Progenitor cell of endocrine pancreas (in vitro differentiated cells): ENCODE results near the gene GDPD2. TPM values are rescaled to one million over a fixed set of nuclear protein-coding genes. Genes with fewer than 3 reads are reported as not detected.

Experiments used
- DNase-seq: peaks from one replicate; pipeline ENCODE4 v3.0.0; 2021; ENCODE audit warnings: low spot score; ENCODE audit not compliant: unreplicated experiment
- H3K27ac Mint-ChIP-seq: 2 replicates; pipeline ENCODE4 v1.8.0; 2021; ENCODE audit warnings: mild to moderate bottlenecking, moderate library complexity, mixed read lengths
- H3K27me3 Mint-ChIP-seq: 2 replicates; pipeline ENCODE4 v1.8.0; 2021; ENCODE audit warnings: mixed read lengths
- H3K36me3 Mint-ChIP-seq: 2 replicates; pipeline ENCODE4 v1.8.0; 2022; ENCODE audit warnings: mixed read lengths; ENCODE audit not compliant: insufficient read depth
- H3K4me1 Mint-ChIP-seq: 2 replicates; pipeline ENCODE4 v1.8.0; 2021; ENCODE audit warnings: low read depth, mixed read lengths
- H3K4me3 Mint-ChIP-seq: 2 replicates; pipeline ENCODE4 v1.8.0; 2021; ENCODE audit warnings: low read depth, mild to moderate bottlenecking, moderate library complexity, mixed read lengths
- H3K9me3 Mint-ChIP-seq: 2 replicates; pipeline ENCODE4 v1.8.0; 2021; ENCODE audit warnings: low read depth, mixed read lengths
- CTCF ChIP-seq: fragments of 200-600 bp; sonication (generic); IDR thresholded peaks from one replicate; pipeline ENCODE4 v1.5.0; 2021; ENCODE audit warnings: antibody characterized with exemption, mild to moderate bottlenecking; ENCODE audit not compliant: unreplicated experiment
- total RNA-seq: library from RNA; stranded (reverse); gene quantifications from 2 replicates; pipeline ENCODE4 v1.2.1, GENCODE V29; 2021

The GDPD2 gene
- total RNA-seq, 1 donor from 2014 or later = 2.3 TPM

DNA sequence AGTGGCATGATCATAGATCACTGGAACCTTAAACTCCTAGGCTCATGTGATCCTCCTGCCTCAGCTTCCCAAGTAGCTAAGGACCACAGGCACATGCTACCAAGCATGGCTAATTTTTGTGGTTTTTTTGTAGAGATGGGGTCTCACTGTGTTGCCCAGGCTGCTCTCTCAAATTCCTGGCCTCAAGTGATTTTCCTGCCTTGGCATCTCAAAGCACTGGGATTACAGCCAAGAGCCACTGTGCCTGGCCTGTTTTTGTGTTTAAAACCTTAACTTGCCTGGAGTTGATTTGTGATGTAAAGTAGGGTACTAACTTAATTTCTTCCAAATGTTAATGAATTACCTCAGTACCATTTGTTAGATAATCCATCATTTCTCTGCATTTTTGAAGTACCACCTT is 43.9 kb downstream of the GDPD2 start:
- no peak overlapping the region for H3K4me3 Mint-ChIP-seq
- peaks cover 18% of the 10 kb centered on the region for H3K9me3 Mint-ChIP-seq
- no peak overlapping the region for H3K27ac Mint-ChIP-seq
- H3K27me3 Mint-ChIP-seq = no peaks in the 10 kb centered on the region
- TF ChIP-seq CTCF = no peak
- DNase-seq = no peak
- peaks cover 20% of the 10 kb centered on the region for H3K36me3 Mint-ChIP-seq
- peaks cover 11% of the 10 kb centered on the region for H3K4me1 Mint-ChIP-seq

- Mint-ChIP-seq H3K9me3 (peaks cover 22% of the 10 kb centered on the region), H3K27ac (no peak overlapping the region), H3K27me3 (no peaks in the 10 kb centered on the region), H3K4me3 (no peak overlapping the region), H3K4me1 (peaks cover 17% of the 10 kb centered on the region), H3K36me3 (peaks cover 24% of the 10 kb centered on the region)
- no peak for TF ChIP-seq CTCF
- no peak for DNase-seq
Measured at GRCh38 chrX:70468709-70469108, 45.6 kb downstream of the GDPD2 start.

DNA sequence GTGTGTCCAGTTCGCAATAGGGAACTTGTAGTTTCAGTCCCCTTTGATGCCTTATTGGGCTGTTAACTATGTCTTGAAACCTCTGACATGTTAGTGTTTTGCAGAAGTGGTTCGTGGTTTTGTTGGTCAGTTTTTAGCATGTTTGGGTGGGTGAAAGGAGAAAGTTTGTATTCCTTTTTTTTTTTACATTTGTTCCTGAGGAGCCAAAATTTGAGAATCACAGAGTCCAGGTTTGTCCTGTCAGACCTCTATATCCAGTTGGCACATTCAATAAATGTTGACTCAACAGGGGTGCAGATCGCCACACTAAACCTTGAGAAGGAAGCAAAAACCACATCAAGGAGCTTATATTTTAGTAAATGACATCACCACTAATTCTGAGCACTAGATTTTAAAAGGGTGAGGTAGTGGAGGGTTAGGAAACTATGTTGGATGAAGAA is 47.8 kb downstream of the GDPD2 start:
- peak overlapping the region; percentile 35 for H3K27ac Mint-ChIP-seq

DNA sequence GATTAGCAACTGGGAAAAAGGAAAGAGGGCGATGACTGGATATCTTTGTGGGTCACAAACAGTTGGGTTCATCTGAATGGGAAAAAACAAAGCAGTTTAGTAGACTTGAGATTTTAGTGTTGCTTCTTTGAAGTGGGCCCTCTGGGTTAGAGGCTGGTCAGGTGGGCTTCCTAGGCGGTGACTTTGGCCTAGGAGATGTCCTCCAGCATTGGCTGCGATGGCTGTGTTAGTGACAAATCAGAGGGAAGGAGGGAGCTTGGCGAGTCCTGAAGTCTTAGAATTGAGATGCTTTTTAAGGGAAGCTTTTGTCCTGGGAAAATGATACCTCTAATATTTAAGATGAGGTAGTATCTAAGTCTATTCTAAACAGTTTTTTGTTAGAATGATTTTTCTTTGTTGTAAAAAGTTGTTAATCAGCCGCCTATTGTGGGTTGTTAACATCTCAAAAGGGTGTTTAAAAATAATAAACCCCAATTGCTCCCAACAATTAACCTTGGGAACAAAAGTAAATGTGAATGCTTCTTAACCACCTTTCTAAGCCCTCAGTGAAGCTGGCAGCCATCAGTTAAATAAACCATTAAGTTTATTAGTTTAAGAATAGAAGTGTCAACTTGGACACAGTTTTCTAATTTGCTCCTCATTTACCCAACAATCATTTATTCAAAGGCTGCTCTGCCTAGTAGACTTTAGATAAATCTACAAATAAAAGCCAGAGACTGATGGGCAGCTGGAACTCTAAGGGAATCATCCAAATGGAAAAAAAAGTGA is 53.2 kb downstream of the GDPD2 start:
- no peak for DNase-seq
- H3K4me1 Mint-ChIP-seq = peaks cover 65% of the 10 kb centered on the region
- H3K27ac Mint-ChIP-seq = peak overlapping the region; percentile 94
- peaks cover 9% of the 10 kb centered on the region for H3K9me3 Mint-ChIP-seq
- no peak overlapping the region for H3K4me3 Mint-ChIP-seq
- peaks cover 8% of the 10 kb centered on the region for H3K36me3 Mint-ChIP-seq
- no peaks in the 10 kb centered on the region for H3K27me3 Mint-ChIP-seq
- no peak for TF ChIP-seq CTCF

More for the DNA sequence above, 47.8 kb downstream of the GDPD2 start:
- Mint-ChIP-seq H3K9me3 (peaks cover 18% of the 10 kb centered on the region), H3K4me3 (no peak overlapping the region), H3K36me3 (peaks cover 19% of the 10 kb centered on the region), H3K27me3 (no peaks in the 10 kb centered on the region), H3K4me1 (peaks cover 22% of the 10 kb centered on the region)
- no peak for DNase-seq
- TF ChIP-seq CTCF = no peak

DNA sequence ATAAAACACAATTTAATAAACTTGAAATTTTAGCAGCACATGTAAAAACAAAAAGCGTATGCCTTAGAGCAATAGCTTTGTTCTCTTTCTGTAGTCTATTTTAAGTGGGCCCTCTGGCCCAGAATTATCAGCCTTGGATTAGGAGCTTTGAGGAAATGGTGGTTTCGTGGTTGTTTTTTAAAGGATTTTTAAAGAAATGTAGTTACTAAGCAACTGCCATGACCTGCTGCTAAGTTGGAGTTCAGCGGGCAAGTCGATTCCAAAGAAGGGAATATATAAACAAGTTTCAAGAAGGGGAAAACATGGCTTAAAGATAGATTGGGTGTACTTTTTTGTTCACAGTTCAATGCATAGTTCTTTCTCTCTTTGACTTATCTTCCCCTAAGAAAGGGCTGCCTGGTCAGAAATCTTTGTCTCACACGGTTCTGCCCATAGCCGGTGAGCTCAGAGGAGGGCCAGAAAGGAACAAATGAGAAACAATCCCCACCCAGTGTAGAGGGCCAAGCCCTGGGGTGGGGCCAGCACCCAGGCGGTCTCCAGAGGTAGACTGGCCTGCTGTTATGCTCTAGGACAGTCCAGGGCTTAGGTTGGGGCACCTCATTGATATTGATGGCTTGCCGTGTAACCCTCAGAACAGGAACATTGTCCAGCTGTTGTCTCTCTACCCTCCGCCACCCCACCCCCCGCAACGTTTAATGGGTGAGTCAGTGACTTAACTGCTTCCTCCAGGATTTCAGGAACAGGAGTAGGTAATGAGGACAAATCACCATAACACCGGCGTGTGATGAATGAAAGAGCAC is 54.0 kb downstream of the GDPD2 start:
- Mint-ChIP-seq H3K27ac (peak overlapping the region; percentile 94), H3K9me3 (peaks cover 3% of the 10 kb centered on the region), H3K36me3 (peaks cover 4% of the 10 kb centered on the region), H3K4me1 (peaks cover 64% of the 10 kb centered on the region), H3K4me3 (peak overlapping the region; percentile 36), H3K27me3 (no peaks in the 10 kb centered on the region)
- no peak for TF ChIP-seq CTCF
- DNase-seq = no peak
